ENCODE results near the gene UBQLN4.

The UBQLN4 gene

GRCh38 chr1:156020293-156021092 is 33.1 kb downstream of the UBQLN4 start, which contains the start of gene SSR2:
Gene SSR2 (minus strand): TSS chr1:156020951. CDS start chr1:156020167, 784 bp downstream.
- in situ Hi-C loops (cut with HindIII; ENCODE audit: low sequenced_read_pairs): no loop called here

GRCh38 chr1:156019946-156020292 is 33.7 kb downstream of the UBQLN4 start:
- in situ Hi-C loops (cut with HindIII; ENCODE audit: low sequenced_read_pairs): loop anchor here (10.0 kb wide), 1 partner anchor 75 kb away; the partner anchor contains the start of gene RXFP4

GRCh38 chr1:156014829-156015228 is 38.8 kb downstream of the UBQLN4 start:
- in situ Hi-C loops (cut with HindIII; ENCODE audit: low sequenced_read_pairs): loop anchor here (5.0 to 10.0 kb wide), 4 partner anchors 42 to 117 kb away; partner anchors contain the start of gene RXFP4

GRCh38 chr1:156012051-156012817 is 41.4 kb downstream of the UBQLN4 start:
- in situ Hi-C loops (cut with HindIII; ENCODE audit: low sequenced_read_pairs): loop anchor here (5.0 to 10.0 kb wide), 4 partner anchors 45 to 120 kb away; partner anchors contain the start of gene RXFP4

GRCh38 chr1:156009404-156009803 is 44.2 kb downstream of the UBQLN4 start:
- in situ Hi-C loops (cut with HindIII; ENCODE audit: low sequenced_read_pairs): no loop called here

GRCh38 chr1:156006666-156007376 is 46.8 kb downstream of the UBQLN4 start:
- in situ Hi-C loops (cut with HindIII; ENCODE audit: low sequenced_read_pairs): no loop called here

GRCh38 chr1:156004843-156005584 is 48.6 kb downstream of the UBQLN4 start:
- in situ Hi-C loops (cut with HindIII; ENCODE audit: low sequenced_read_pairs): no loop called here

GRCh38 chr1:156003923-156004188 is 49.7 kb downstream of the UBQLN4 start:
- in situ Hi-C loops (cut with HindIII; ENCODE audit: low sequenced_read_pairs): no loop called here

- in situ Hi-C loops (cut with HindIII; ENCODE audit: low sequenced_read_pairs): no loop called here
Observed at GRCh38 chr1:156002188-156002911, 51.2 kb downstream of the UBQLN4 start.

GRCh38 chr1:156001662-156002171 is 51.9 kb downstream of the UBQLN4 start:
- in situ Hi-C loops (cut with HindIII; ENCODE audit: low sequenced_read_pairs): no loop called here

GRCh38 chr1:156001021-156001661 is 52.5 kb downstream of the UBQLN4 start:
- in situ Hi-C loops (cut with HindIII; ENCODE audit: low sequenced_read_pairs): no loop called here

GRCh38 chr1:155999964-156000363 is 53.6 kb downstream of the UBQLN4 start:
- in situ Hi-C loops (cut with HindIII; ENCODE audit: low sequenced_read_pairs): no loop called here

- in situ Hi-C loops (cut with HindIII; ENCODE audit: low sequenced_read_pairs): no loop called here
Observed at GRCh38 chr1:155996166-155996565, 57.4 kb downstream of the UBQLN4 start.

- in situ Hi-C loops (cut with HindIII; ENCODE audit: low sequenced_read_pairs): no loop called here
Observed at GRCh38 chr1:155993595-155993994, 60.0 kb downstream of the UBQLN4 start.

- in situ Hi-C loops (cut with HindIII; ENCODE audit: low sequenced_read_pairs): no loop called here
Observed at GRCh38 chr1:155990005-155990739, 63.4 kb downstream of the UBQLN4 start.

- in situ Hi-C loops (cut with HindIII; ENCODE audit: low sequenced_read_pairs): no loop called here
Observed at GRCh38 chr1:155989242-155990004, 64.2 kb downstream of the UBQLN4 start.
